Trophoblast cell (in vitro differentiated cells and primary cell): Measurements from ENCODE around the gene ABCA8.

ENCODE experiments used
- DNase-seq, 2 donors: peaks; one replicate each; pipeline ENCODE4 v3.0.0-alpha.2; 2016
- H2AFZ ChIP-seq: 2 replicates; pipeline ENCODE4 v1.6.1; 2013; ENCODE audit warnings: low read length, moderate library complexity, mild to moderate bottlenecking; ENCODE audit not compliant: insufficient read depth, poor library complexity
- H2AK5ac ChIP-seq: 2 replicates; pipeline ENCODE4 v1.6.1; 2013; ENCODE audit warnings: mild to moderate bottlenecking, low read length
- H2BK120ac ChIP-seq: 2 replicates; pipeline ENCODE4 v1.6.1; 2013; ENCODE audit warnings: low read length, mild to moderate bottlenecking, moderate library complexity; ENCODE audit not compliant: insufficient read depth, poor library complexity
- H2BK12ac ChIP-seq: 2 replicates; pipeline ENCODE4 v1.6.1; 2013; ENCODE audit warnings: mild to moderate bottlenecking, low read length, moderate library complexity
- H2BK5ac ChIP-seq: 2 replicates; pipeline ENCODE4 v1.6.1; 2013; ENCODE audit warnings: low read length, low read depth, moderate library complexity, mild to moderate bottlenecking; ENCODE audit not compliant: poor library complexity
- H3K14ac ChIP-seq: 2 replicates; pipeline ENCODE4 v1.6.1; 2013; ENCODE audit warnings: mild to moderate bottlenecking, low read length
- H3K18ac ChIP-seq: 2 replicates; pipeline ENCODE4 v1.6.1; 2013; ENCODE audit warnings: mild to moderate bottlenecking, low read length
- H3K23ac ChIP-seq: 2 replicates; pipeline ENCODE4 v1.6.1; 2013; ENCODE audit warnings: low read length
- H3K27ac ChIP-seq: 2 replicates; pipeline ENCODE4 v1.5.1; 2013; ENCODE audit warnings: low read depth, mild to moderate bottlenecking, inconsistent platforms, low read length, moderate library complexity
- H3K27me3 ChIP-seq: 2 replicates; pipeline ENCODE4 v1.6.1; 2013; ENCODE audit warnings: inconsistent platforms, mild to moderate bottlenecking, low read length, moderate library complexity; ENCODE audit not compliant: insufficient read depth
- H3K36me3 ChIP-seq, 2 experiments: 1 replicate in 1 of 2; 2 replicates in 1 of 2; pipeline ENCODE4 v1.6.1; 2013; ENCODE audit warnings: low read length in 2 of 2, mild to moderate bottlenecking in 2 of 2, moderate library complexity in 1 of 2; ENCODE audit not compliant: insufficient read depth in 2 of 2, control insufficient read depth in 1 of 2
- H3K4ac ChIP-seq: 2 replicates; pipeline ENCODE4 v1.6.1; 2013; ENCODE audit warnings: low read depth, mild to moderate bottlenecking, low read length, moderate library complexity
- H3K4me1 ChIP-seq, 2 experiments: 1 replicate in 1 of 2; 2 replicates in 1 of 2; pipeline ENCODE4 v1.6.1; 2013; ENCODE audit warnings: low read length in 2 of 2, mild to moderate bottlenecking in 2 of 2, moderate library complexity in 1 of 2; ENCODE audit not compliant: insufficient read depth in 2 of 2, control insufficient read depth in 1 of 2
- H3K4me2 ChIP-seq: 2 replicates; pipeline ENCODE4 v1.6.1; 2013; ENCODE audit warnings: inconsistent platforms, mild to moderate bottlenecking, low read length, moderate library complexity
- H3K4me3 ChIP-seq: 2 replicates; pipeline ENCODE4 v1.5.1; 2013; ENCODE audit warnings: mild to moderate bottlenecking, low read depth, low read length, inconsistent platforms
- H3K79me1 ChIP-seq: one replicate; pipeline ENCODE4 v1.6.1; 2013; ENCODE audit warnings: low read length
- H3K79me2 ChIP-seq: 2 replicates; pipeline ENCODE4 v1.6.1; 2013; ENCODE audit warnings: low read length, mild to moderate bottlenecking; ENCODE audit not compliant: control insufficient read depth, insufficient read depth, poor library complexity
- H3K9ac ChIP-seq: 2 replicates; pipeline ENCODE4 v1.6.1; 2013; ENCODE audit warnings: mild to moderate bottlenecking, low read length
- H3K9me3 ChIP-seq: 2 replicates; pipeline ENCODE4 v1.6.1; 2013; ENCODE audit warnings: low read depth, mild to moderate bottlenecking, control low read depth, inconsistent platforms, low read length; ENCODE audit not compliant: insufficient read depth
- H4K12ac ChIP-seq: 2 replicates; pipeline ENCODE4 v1.6.1; 2013; ENCODE audit warnings: low read depth, mild to moderate bottlenecking, low read length, moderate library complexity
- H4K8ac ChIP-seq: 2 replicates; pipeline ENCODE4 v1.6.1; 2013; ENCODE audit warnings: low read depth, mild to moderate bottlenecking, low read length, moderate library complexity
- H4K91ac ChIP-seq: one replicate; pipeline ENCODE4 v1.6.1; 2013; ENCODE audit warnings: low read depth, mild to moderate bottlenecking, low read length, moderate library complexity
- WGBS: extraction: QIAGEN DNeasy Blood & Tissue Kit; methylation state at CpG from one replicate; pipeline ENCODE4 v1.1.7; 2013; ENCODE audit warnings: missing lambda C conversion rate; ENCODE audit not compliant: insufficient read length, insufficient coverage; ENCODE audit errors: extremely low coverage; 5-methylcytosine and 5-hydroxymethylcytosine counted together

The ABCA8 gene

GRCh38 chr17:68819465-68819864 lies 135.7 kb downstream of the ABCA8 start:
- Histone ChIP-seq H3K4ac (no peak overlapping the region), H3K79me2 (no peaks in the 10 kb centered on the region), H3K27ac (no peak overlapping the region), H3K9ac (no peak overlapping the region), H4K91ac (no peak overlapping the region), H2BK12ac (no peak overlapping the region), H3K36me3 (no peaks in the 10 kb centered on the region), H2BK120ac (no peak overlapping the region), H2AK5ac (no peak overlapping the region), H4K8ac (no peak overlapping the region), H4K12ac (no peak overlapping the region), H3K27me3 (no peaks in the 10 kb centered on the region), H3K4me3 (no peak overlapping the region), H3K79me1 (no peaks in the 10 kb centered on the region), H2AFZ (no peak overlapping the region), H2BK5ac (no peak overlapping the region), H3K4me1 (peaks cover 0 to 4% of the 10 kb centered on the region in 2 experiments), H3K18ac (no peak overlapping the region), H3K9me3 (no peaks in the 10 kb centered on the region), H3K14ac (no peak overlapping the region), H3K23ac (no peak overlapping the region), H3K4me2 (no peak overlapping the region)
- no CpG with 5 or more reads among the region's 5 CpGs for WGBS
- DNase-seq, result no peak
